Endothelial cell (in vitro differentiated cells): ENCODE data around the gene OR10A4. TPM values are rescaled to one million over a fixed set of nuclear protein-coding genes. Genes with fewer than 3 reads are reported as not detected.
"Not testable (repeated sequence)": the region's sequence is repeated elsewhere in the genome, so short reads cannot be mapped to it uniquely, and the experiment has no call there.

Experiments used
- DNase-seq: peaks from one replicate; pipeline ENCODE4 v3.0.0; 2021; ENCODE audit warnings: low spot score
- H3K27ac Mint-ChIP-seq: one replicate; pipeline ENCODE4 v1.8.0; 2021; ENCODE audit warnings: mixed read lengths, inconsistent platforms; ENCODE audit not compliant: unreplicated experiment
- H3K27me3 Mint-ChIP-seq: one replicate; pipeline ENCODE4 v1.8.0; 2021; ENCODE audit warnings: mild to moderate bottlenecking, moderate library complexity, mixed read lengths, inconsistent platforms; ENCODE audit not compliant: unreplicated experiment
- H3K36me3 Mint-ChIP-seq: one replicate; pipeline ENCODE4 v1.8.0; 2021; ENCODE audit warnings: mild to moderate bottlenecking, low read depth, mixed read lengths, inconsistent platforms; ENCODE audit not compliant: unreplicated experiment
- H3K4me1 Mint-ChIP-seq: one replicate; pipeline ENCODE4 v1.8.0; 2021; ENCODE audit warnings: mild to moderate bottlenecking, mixed read lengths, inconsistent platforms; ENCODE audit not compliant: unreplicated experiment
- H3K4me3 Mint-ChIP-seq: one replicate; pipeline ENCODE4 v1.8.0; 2021; ENCODE audit warnings: mild to moderate bottlenecking, mixed read lengths, inconsistent platforms; ENCODE audit not compliant: unreplicated experiment
- H3K9me3 Mint-ChIP-seq: one replicate; pipeline ENCODE4 v1.8.0; 2021; ENCODE audit warnings: mixed read lengths, inconsistent platforms; ENCODE audit not compliant: unreplicated experiment
- CTCF ChIP-seq: fragments of 200-600 bp; sonication (generic); IDR thresholded peaks from one replicate; pipeline ENCODE4 v1.5.0; 2021; ENCODE audit warnings: antibody characterized with exemption; ENCODE audit not compliant: unreplicated experiment
- total RNA-seq: library from RNA; stranded (reverse); fragmentation: NEBNext Ultra II Directional; extraction: Animal tissue kit (Norgen Biotek cat#: 25700); gene quantifications from one replicate; pipeline ENCODE4 v1.2.1, GENCODE V29; 2021; ENCODE audit not compliant: unreplicated experiment

The OR10A4 gene
- total RNA-seq, 1 donor from 2014 or later, result not detected

- no peaks in the 10 kb centered on the region for H3K4me1 Mint-ChIP-seq
- no peaks in the 10 kb centered on the region for H3K27me3 Mint-ChIP-seq
- no peak overlapping the region for H3K27ac Mint-ChIP-seq
- H3K36me3 Mint-ChIP-seq, result no peaks in the 10 kb centered on the region
- no peak for TF ChIP-seq CTCF
- no peaks in the 10 kb centered on the region for H3K9me3 Mint-ChIP-seq
- no peak overlapping the region for H3K4me3 Mint-ChIP-seq
- no peak for DNase-seq
Measured at GRCh38 chr11:6875761-6876160, 664 bp upstream of the OR10A4 start.

GRCh38 chr11:6876914-6877313 is 489 bp downstream of the OR10A4 start:
- Mint-ChIP-seq H3K27ac (no peak overlapping the region), H3K9me3 (no peaks in the 10 kb centered on the region), H3K36me3 (no peaks in the 10 kb centered on the region), H3K27me3 (no peaks in the 10 kb centered on the region), H3K4me3 (no peak overlapping the region), H3K4me1 (no peaks in the 10 kb centered on the region)
- TF ChIP-seq CTCF, result no peak
- DNase-seq, result no peak

GRCh38 chr11:6882751-6883150 is 6.3 kb downstream of the OR10A4 start:
- DNase-seq, result no peak
- no peak overlapping the region for H3K27ac Mint-ChIP-seq
- no peak for TF ChIP-seq CTCF
- no peaks in the 10 kb centered on the region for H3K9me3 Mint-ChIP-seq
- H3K27me3 Mint-ChIP-seq, result no peaks in the 10 kb centered on the region
- H3K4me3 Mint-ChIP-seq, result no peak overlapping the region
- H3K4me1 Mint-ChIP-seq, result peaks cover 14% of the 10 kb centered on the region
- H3K36me3 Mint-ChIP-seq, result no peaks in the 10 kb centered on the region

- H3K27me3 Mint-ChIP-seq, H3K9me3 Mint-ChIP-seq, DNase-seq, H3K27ac Mint-ChIP-seq, H3K4me3 Mint-ChIP-seq, H3K36me3 Mint-ChIP-seq: not testable (repeated sequence)
- peaks cover 16% of the 10 kb centered on the region for H3K4me1 Mint-ChIP-seq
Measured at GRCh38 chr11:6887711-6888110, 11.3 kb downstream of the OR10A4 start.

- Mint-ChIP-seq H3K27me3 (no peaks in the 10 kb centered on the region), H3K27ac (no peak overlapping the region), H3K4me1 (peaks cover 15% of the 10 kb centered on the region), H3K36me3 (no peaks in the 10 kb centered on the region), H3K4me3 (no peak overlapping the region), H3K9me3 (no peaks in the 10 kb centered on the region)
- TF ChIP-seq CTCF, result no peak
- no peak for DNase-seq
Measured at GRCh38 chr11:6888830-6889229, 12.4 kb downstream of the OR10A4 start.

GRCh38 chr11:6889835-6890234 is 13.4 kb downstream of the OR10A4 start:
- no peak for TF ChIP-seq CTCF
- no peaks in the 10 kb centered on the region for H3K36me3 Mint-ChIP-seq
- no peak overlapping the region for H3K4me3 Mint-ChIP-seq
- H3K4me1 Mint-ChIP-seq, result peaks cover 13% of the 10 kb centered on the region
- DNase-seq, result no peak
- H3K27me3 Mint-ChIP-seq, result no peaks in the 10 kb centered on the region
- H3K9me3 Mint-ChIP-seq, result no peaks in the 10 kb centered on the region
- no peak overlapping the region for H3K27ac Mint-ChIP-seq
